GM23338 (cell line): ENCODE results near the gene GMEB2. TPM values are rescaled to one million over a fixed set of nuclear protein-coding genes. Genes with fewer than 3 reads are reported as not detected.
A peak's percentile ranks its signal among the peaks of the same experiment; 100 is the strongest.

Experiments
- ATAC-seq: fragments of 200-7000 bp; cut with Tn5 transposase; 3 replicates; pipeline ENCODE4 v1.9.1; 2020
- DNase-seq: peaks from one replicate; pipeline ENCODE4 v3.0.0-alpha.2; 2015; ENCODE audit warnings: low spot score
- H2AFZ ChIP-seq: fragments of 200-600 bp; sonication (generic); 2 replicates; pipeline ENCODE4 v1.8.0; 2016; ENCODE audit warnings: antibody characterized with exemption, mild to moderate bottlenecking, moderate library complexity
- H3F3A ChIP-seq: fragments of 200-600 bp; sonication (generic); replicated peaks from 2 replicates; pipeline ENCODE4 v1.8.0; 2017; ENCODE audit warnings: antibody characterized with exemption, mixed run types, low read depth
- H3K27ac ChIP-seq: fragments of 200-600 bp; sonication (generic); 2 replicates; pipeline ENCODE4 v1.6.1; 2016; ENCODE audit warnings: low read depth
- H3K27me3 ChIP-seq: fragments of 200-600 bp; sonication (generic); 2 replicates; pipeline ENCODE4 v1.8.0; 2016; ENCODE audit warnings: mild to moderate bottlenecking, mixed run types, moderate library complexity; ENCODE audit not compliant: insufficient read depth
- H3K36me3 ChIP-seq: fragments of 200-600 bp; sonication (generic); 2 replicates; pipeline ENCODE4 v1.8.0; 2016; ENCODE audit warnings: mild to moderate bottlenecking; ENCODE audit not compliant: insufficient read depth
- H3K4me1 ChIP-seq: fragments of 200-600 bp; sonication (generic); 2 replicates; pipeline ENCODE4 v1.8.0; 2016; ENCODE audit warnings: mild to moderate bottlenecking, moderate library complexity; ENCODE audit not compliant: insufficient read depth
- H3K4me2 ChIP-seq: fragments of 200-600 bp; sonication (generic); 2 replicates; pipeline ENCODE4 v1.7.1; 2017; ENCODE audit warnings: mixed run types
- H3K4me3 ChIP-seq: fragments of 200-600 bp; sonication (generic); 2 replicates; pipeline ENCODE4 v1.6.1; 2016; ENCODE audit warnings: mixed run types
- H3K79me2 ChIP-seq: fragments of 200-600 bp; sonication (generic); replicated peaks from 2 replicates; pipeline ENCODE4 v1.8.0; 2017; ENCODE audit warnings: mild to moderate bottlenecking; ENCODE audit not compliant: insufficient read depth
- H3K9me2 ChIP-seq: fragments of 200-600 bp; sonication (generic); 2 replicates; pipeline ENCODE4 v1.8.0; 2017; ENCODE audit not compliant: insufficient read depth
- H4K20me1 ChIP-seq: fragments of 200-600 bp; sonication (generic); replicated peaks from 2 replicates; pipeline ENCODE4 v1.8.0; 2017; ENCODE audit warnings: mild to moderate bottlenecking; ENCODE audit not compliant: insufficient read depth
- H3K27ac Mint-ChIP-seq: 2 replicates; pipeline ENCODE4 v1.8.0; 2020; ENCODE audit warnings: inconsistent platforms, mild to moderate bottlenecking, moderate library complexity, mixed read lengths
- H3K27me3 Mint-ChIP-seq: 3 replicates; pipeline ENCODE4 v1.8.0; 2022; ENCODE audit warnings: low read depth, mild to moderate bottlenecking, moderate library complexity, mixed read lengths, inconsistent platforms; ENCODE audit not compliant: insufficient read depth, poor library complexity
- H3K36me3 Mint-ChIP-seq: 3 replicates; pipeline ENCODE4 v1.8.0; 2021; ENCODE audit warnings: low read depth, mild to moderate bottlenecking, inconsistent platforms, moderate library complexity, mixed read lengths
- H3K4me1 Mint-ChIP-seq: 3 replicates; pipeline ENCODE4 v1.8.0; 2020; ENCODE audit warnings: mild to moderate bottlenecking, inconsistent platforms, mixed read lengths
- H3K4me3 Mint-ChIP-seq: 3 replicates; pipeline ENCODE4 v1.8.0; 2021; ENCODE audit warnings: moderate library complexity, mild to moderate bottlenecking, inconsistent platforms, mixed read lengths
- H3K9me3 Mint-ChIP-seq: 3 replicates; pipeline ENCODE4 v1.8.0; 2020; ENCODE audit warnings: moderate library complexity, mild to moderate bottlenecking, inconsistent platforms, mixed read lengths
- CREB1 ChIP-seq: fragments of 250-450 bp; sonication (Bioruptor Pico); IDR thresholded peaks from 2 replicates; pipeline ENCODE4 v1.5.0; 2020; ENCODE audit warnings: low read depth, mild to moderate bottlenecking, moderate library complexity
- EZH2 ChIP-seq: fragments of 200-600 bp; sonication (generic); IDR thresholded peaks from one replicate; pipeline ENCODE4 v1.8.0; 2017; ENCODE audit warnings: antibody characterized with exemption, mild to moderate bottlenecking, low read depth; ENCODE audit not compliant: unreplicated experiment
- JUNB ChIP-seq: IDR thresholded peaks from one replicate; pipeline ENCODE4 v1.6.1; 2016; ENCODE audit warnings: antibody characterized with exemption; ENCODE audit not compliant: unreplicated experiment
- NANOG ChIP-seq: IDR thresholded peaks from 2 replicates; pipeline ENCODE4 v1.6.1; 2016; ENCODE audit warnings: antibody characterized with exemption, borderline replicate concordance
- POLR2AphosphoS5 ChIP-seq: IDR thresholded peaks from 2 replicates; pipeline ENCODE4 v1.6.1; 2016; ENCODE audit warnings: antibody characterized with exemption, low read depth
- STAT1 ChIP-seq: IDR thresholded peaks from one replicate; pipeline ENCODE4 v1.6.1; 2016; ENCODE audit warnings: antibody characterized with exemption; ENCODE audit not compliant: unreplicated experiment
- ZNF114 ChIP-seq: fragments of 250-450 bp; sonication (Bioruptor Pico); IDR thresholded peaks from 2 replicates; pipeline ENCODE4 v1.5.0; 2020; ENCODE audit warnings: mild to moderate bottlenecking, moderate library complexity
- ZNF331 ChIP-seq: fragments of 250-450 bp; sonication (Bioruptor Pico); IDR thresholded peaks from 2 replicates; pipeline ENCODE4 v1.5.0; 2020; ENCODE audit warnings: low read depth, mild to moderate bottlenecking, moderate library complexity
- polyA plus RNA-seq: library from polyadenylated mRNA; unstranded; fragments of >200 nt; fragmentation: Nextera tagmentation; extraction: Ambion mirVana; gene quantifications from 2 replicates; pipeline ENCODE4 v1.2.1, GENCODE V29; 2016
- total RNA-seq: library from RNA; depleted of rRNA; stranded (reverse); fragments of >200 nt; shearing (Covaris generic); gene quantifications from 2 replicates; pipeline ENCODE4 v1.2.3, GENCODE V29; 2014
- TF ChIP-seq, protein P1 (sequence below): IDR thresholded peaks from 2 replicates; pipeline ENCODE4 v1.6.1; 2016; ENCODE audit warnings: antibody characterized with exemption
- TF ChIP-seq, protein P2 (sequence below): fragments of 250-450 bp; sonication (Bioruptor Pico); IDR thresholded peaks from 2 replicates; pipeline ENCODE4 v1.5.0; 2020; ENCODE audit warnings: mild to moderate bottlenecking, moderate library complexity
- TF ChIP-seq, protein P3 (sequence below): IDR thresholded peaks from one replicate; pipeline ENCODE4 v1.6.1; 2018; ENCODE audit warnings: antibody characterized with exemption; ENCODE audit not compliant: unreplicated experiment
- TF ChIP-seq, protein P4 (sequence below), 2 experiments: fragments of 200-600 bp in 1 of 2; sonication (generic) in 1 of 2; conservative IDR thresholded peaks; 2 replicates each; pipeline versions ENCODE4 v1.5.1 to v1.6.1; 2016 to 2017; ENCODE audit warnings: antibody characterized with exemption in 2 of 2, low read depth in 2 of 2, mild to moderate bottlenecking in 2 of 2, moderate library complexity in 1 of 2

The GMEB2 gene
- total and polyA plus RNA-seq, 2 experiments from 2014 or later = 4.4 to 20.6 TPM

DNA sequence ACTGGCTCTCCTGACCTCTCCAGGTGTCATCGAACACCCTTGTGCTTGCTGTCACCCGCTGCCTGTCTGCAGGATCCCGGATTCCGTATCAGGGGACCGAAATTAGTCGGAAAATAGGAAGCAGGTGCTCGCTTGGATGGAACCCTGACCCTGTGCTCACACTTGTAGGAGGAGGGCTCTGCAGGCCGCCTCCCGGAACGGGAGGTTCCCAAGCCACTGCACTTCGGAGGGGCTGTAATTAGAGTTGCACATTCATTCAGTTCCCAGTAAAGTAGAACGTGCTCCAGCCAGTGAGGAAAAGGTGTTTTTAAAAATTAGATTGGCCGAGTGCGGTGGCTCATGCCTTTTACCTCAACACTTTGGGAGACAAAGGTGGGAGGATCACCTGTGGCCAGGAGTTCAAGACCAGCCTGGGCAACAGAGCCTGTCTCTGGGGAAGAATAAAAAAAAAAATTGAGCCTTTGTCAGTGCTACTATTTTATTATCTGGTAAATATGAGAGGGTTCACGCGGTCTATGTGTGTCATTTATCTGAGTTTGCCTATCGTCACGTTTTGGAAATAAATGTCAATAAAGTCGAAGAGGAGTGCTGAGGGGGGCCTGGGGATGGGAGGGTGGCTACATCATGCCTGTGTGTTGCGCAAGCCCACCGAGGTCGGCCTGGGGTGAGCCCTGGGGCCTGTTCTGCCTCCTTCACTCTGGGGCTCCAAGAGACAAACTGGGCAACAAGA, 1.5 kb upstream of the GMEB2 start:
- Mint-ChIP-seq H3K36me3 (peaks cover 2% of the 10 kb centered on the region; the same call in 1 of the 3 replicates), H3K27ac (peak overlapping the region; percentile 50; the same call in 1 of the 2 replicates), H3K4me3 (peak overlapping the region; percentile 73), H3K4me1 (peaks cover 14% of the 10 kb centered on the region), H3K27me3 (peaks cover 7% of the 10 kb centered on the region), H3K9me3 (no peaks in the 10 kb centered on the region)
- Histone ChIP-seq H3K4me3 (peak overlapping the region; percentile 91; the same call in 1 of the 2 replicates), H3K36me3 (no peaks in the 10 kb centered on the region), H3K4me2 (peak overlapping the region; percentile 89; the same call in 1 of the 2 replicates), H3F3A (peaks cover 10% of the 10 kb centered on the region; the same call in 1 of the 2 replicates), H3K4me1 (peaks cover 3% of the 10 kb centered on the region; the same call in 1 of the 2 replicates), H3K27me3 (no peaks in the 10 kb centered on the region), H3K79me2 (peaks cover 21% of the 10 kb centered on the region), H2AFZ (no peak overlapping the region), H3K27ac (no peak overlapping the region), H3K9me2 (no peaks in the 10 kb centered on the region), H4K20me1 (no peaks in the 10 kb centered on the region)
- TF ChIP-seq JUNB = no peak
- TF ChIP-seq POLR2AphosphoS5 = no peak
- TF ChIP-seq, protein P1, sequence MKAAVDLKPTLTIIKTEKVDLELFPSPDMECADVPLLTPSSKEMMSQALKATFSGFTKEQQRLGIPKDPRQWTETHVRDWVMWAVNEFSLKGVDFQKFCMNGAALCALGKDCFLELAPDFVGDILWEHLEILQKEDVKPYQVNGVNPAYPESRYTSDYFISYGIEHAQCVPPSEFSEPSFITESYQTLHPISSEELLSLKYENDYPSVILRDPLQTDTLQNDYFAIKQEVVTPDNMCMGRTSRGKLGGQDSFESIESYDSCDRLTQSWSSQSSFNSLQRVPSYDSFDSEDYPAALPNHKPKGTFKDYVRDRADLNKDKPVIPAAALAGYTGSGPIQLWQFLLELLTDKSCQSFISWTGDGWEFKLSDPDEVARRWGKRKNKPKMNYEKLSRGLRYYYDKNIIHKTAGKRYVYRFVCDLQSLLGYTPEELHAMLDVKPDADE = no peak
- TF ChIP-seq, protein P2, sequence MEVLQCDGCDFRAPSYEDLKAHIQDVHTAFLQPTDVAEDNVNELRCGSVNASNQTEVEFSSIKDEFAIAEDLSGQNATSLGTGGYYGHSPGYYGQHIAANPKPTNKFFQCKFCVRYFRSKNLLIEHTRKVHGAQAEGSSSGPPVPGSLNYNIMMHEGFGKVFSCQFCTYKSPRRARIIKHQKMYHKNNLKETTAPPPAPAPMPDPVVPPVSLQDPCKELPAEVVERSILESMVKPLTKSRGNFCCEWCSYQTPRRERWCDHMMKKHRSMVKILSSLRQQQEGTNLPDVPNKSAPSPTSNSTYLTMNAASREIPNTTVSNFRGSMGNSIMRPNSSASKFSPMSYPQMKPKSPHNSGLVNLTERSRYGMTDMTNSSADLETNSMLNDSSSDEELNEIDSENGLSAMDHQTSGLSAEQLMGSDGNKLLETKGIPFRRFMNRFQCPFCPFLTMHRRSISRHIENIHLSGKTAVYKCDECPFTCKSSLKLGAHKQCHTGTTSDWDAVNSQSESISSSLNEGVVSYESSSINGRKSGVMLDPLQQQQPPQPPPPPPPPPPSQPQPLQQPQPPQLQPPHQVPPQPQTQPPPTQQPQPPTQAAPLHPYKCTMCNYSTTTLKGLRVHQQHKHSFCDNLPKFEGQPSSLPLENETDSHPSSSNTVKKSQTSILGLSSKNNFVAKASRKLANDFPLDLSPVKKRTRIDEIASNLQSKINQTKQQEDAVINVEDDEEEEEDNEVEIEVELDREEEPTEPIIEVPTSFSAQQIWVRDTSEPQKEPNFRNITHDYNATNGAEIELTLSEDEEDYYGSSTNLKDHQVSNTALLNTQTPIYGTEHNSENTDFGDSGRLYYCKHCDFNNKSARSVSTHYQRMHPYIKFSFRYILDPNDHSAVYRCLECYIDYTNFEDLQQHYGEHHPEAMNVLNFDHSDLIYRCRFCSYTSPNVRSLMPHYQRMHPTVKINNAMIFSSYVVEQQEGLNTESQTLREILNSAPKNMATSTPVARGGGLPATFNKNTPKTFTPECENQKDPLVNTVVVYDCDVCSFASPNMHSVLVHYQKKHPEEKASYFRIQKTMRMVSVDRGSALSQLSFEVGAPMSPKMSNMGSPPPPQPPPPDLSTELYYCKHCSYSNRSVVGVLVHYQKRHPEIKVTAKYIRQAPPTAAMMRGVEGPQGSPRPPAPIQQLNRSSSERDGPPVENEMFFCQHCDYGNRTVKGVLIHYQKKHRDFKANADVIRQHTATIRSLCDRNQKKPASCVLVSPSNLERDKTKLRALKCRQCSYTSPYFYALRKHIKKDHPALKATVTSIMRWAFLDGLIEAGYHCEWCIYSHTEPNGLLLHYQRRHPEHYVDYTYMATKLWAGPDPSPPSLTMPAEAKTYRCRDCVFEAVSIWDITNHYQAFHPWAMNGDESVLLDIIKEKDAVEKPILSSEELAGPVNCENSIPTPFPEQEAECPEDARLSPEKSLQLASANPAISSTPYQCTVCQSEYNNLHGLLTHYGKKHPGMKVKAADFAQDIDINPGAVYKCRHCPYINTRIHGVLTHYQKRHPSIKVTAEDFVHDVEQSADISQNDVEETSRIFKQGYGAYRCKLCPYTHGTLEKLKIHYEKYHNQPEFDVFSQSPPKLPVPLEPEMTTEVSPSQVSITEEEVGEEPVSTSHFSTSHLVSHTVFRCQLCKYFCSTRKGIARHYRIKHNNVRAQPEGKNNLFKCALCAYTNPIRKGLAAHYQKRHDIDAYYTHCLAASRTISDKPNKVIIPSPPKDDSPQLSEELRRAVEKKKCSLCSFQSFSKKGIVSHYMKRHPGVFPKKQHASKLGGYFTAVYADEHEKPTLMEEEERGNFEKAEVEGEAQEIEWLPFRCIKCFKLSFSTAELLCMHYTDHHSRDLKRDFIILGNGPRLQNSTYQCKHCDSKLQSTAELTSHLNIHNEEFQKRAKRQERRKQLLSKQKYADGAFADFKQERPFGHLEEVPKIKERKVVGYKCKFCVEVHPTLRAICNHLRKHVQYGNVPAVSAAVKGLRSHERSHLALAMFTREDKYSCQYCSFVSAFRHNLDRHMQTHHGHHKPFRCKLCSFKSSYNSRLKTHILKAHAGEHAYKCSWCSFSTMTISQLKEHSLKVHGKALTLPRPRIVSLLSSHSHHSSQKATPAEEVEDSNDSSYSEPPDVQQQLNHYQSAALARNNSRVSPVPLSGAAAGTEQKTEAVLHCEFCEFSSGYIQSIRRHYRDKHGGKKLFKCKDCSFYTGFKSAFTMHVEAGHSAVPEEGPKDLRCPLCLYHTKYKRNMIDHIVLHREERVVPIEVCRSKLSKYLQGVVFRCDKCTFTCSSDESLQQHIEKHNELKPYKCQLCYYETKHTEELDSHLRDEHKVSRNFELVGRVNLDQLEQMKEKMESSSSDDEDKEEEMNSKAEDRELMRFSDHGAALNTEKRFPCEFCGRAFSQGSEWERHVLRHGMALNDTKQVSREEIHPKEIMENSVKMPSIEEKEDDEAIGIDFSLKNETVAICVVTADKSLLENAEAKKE (CRISPR knock-in tag) = no peak
- TF ChIP-seq, protein P3, sequence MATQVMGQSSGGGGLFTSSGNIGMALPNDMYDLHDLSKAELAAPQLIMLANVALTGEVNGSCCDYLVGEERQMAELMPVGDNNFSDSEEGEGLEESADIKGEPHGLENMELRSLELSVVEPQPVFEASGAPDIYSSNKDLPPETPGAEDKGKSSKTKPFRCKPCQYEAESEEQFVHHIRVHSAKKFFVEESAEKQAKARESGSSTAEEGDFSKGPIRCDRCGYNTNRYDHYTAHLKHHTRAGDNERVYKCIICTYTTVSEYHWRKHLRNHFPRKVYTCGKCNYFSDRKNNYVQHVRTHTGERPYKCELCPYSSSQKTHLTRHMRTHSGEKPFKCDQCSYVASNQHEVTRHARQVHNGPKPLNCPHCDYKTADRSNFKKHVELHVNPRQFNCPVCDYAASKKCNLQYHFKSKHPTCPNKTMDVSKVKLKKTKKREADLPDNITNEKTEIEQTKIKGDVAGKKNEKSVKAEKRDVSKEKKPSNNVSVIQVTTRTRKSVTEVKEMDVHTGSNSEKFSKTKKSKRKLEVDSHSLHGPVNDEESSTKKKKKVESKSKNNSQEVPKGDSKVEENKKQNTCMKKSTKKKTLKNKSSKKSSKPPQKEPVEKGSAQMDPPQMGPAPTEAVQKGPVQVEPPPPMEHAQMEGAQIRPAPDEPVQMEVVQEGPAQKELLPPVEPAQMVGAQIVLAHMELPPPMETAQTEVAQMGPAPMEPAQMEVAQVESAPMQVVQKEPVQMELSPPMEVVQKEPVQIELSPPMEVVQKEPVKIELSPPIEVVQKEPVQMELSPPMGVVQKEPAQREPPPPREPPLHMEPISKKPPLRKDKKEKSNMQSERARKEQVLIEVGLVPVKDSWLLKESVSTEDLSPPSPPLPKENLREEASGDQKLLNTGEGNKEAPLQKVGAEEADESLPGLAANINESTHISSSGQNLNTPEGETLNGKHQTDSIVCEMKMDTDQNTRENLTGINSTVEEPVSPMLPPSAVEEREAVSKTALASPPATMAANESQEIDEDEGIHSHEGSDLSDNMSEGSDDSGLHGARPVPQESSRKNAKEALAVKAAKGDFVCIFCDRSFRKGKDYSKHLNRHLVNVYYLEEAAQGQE = no peak
- no peak for TF ChIP-seq CREB1 (CRISPR knock-in tag)
- TF ChIP-seq NANOG = no peak
- TF ChIP-seq ZNF114 (CRISPR knock-in tag) = no peak
- TF ChIP-seq STAT1 = no peak
- no peak for TF ChIP-seq EZH2
- TF ChIP-seq, protein P4, sequence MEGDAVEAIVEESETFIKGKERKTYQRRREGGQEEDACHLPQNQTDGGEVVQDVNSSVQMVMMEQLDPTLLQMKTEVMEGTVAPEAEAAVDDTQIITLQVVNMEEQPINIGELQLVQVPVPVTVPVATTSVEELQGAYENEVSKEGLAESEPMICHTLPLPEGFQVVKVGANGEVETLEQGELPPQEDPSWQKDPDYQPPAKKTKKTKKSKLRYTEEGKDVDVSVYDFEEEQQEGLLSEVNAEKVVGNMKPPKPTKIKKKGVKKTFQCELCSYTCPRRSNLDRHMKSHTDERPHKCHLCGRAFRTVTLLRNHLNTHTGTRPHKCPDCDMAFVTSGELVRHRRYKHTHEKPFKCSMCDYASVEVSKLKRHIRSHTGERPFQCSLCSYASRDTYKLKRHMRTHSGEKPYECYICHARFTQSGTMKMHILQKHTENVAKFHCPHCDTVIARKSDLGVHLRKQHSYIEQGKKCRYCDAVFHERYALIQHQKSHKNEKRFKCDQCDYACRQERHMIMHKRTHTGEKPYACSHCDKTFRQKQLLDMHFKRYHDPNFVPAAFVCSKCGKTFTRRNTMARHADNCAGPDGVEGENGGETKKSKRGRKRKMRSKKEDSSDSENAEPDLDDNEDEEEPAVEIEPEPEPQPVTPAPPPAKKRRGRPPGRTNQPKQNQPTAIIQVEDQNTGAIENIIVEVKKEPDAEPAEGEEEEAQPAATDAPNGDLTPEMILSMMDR (conservative IDR thresholded peaks at IDR 0.05; ENCODE audit: low read depth in 2 of 2) = no peak
- TF ChIP-seq ZNF331 (CRISPR knock-in tag) = no peak
- ATAC-seq = peak; percentile 28
- DNase-seq = peak; percentile 31
